NB4 (cell line): Measurements from ENCODE around the gene WDR73.

Experiments used
- DNase-seq: peaks from one replicate; pipeline ENCODE4 v3.0.0; 2010; ENCODE audit warnings: low read depth
- H3K4me3 ChIP-seq: one replicate; pipeline ENCODE4 v1.5.1; 2011; ENCODE audit warnings: mild to moderate bottlenecking, low read depth, low read length, moderate library complexity
- CTCF ChIP-seq: IDR thresholded peaks from one replicate; pipeline ENCODE4 v1.5.1; 2012; ENCODE audit warnings: low read depth, low read length
- MAX ChIP-seq: IDR thresholded peaks from 2 replicates; pipeline ENCODE4 v1.6.1; 2011; ENCODE audit warnings: low read depth, low read length
- MYC ChIP-seq: IDR thresholded peaks from 2 replicates; pipeline ENCODE4 v1.6.1; 2011; ENCODE audit warnings: low read depth, low read length
- POLR2A ChIP-seq: IDR thresholded peaks from 2 replicates; pipeline ENCODE4 v1.6.1; 2011; ENCODE audit warnings: mild to moderate bottlenecking; ENCODE audit not compliant: insufficient read length; ENCODE audit errors: extremely low read depth

The WDR73 gene

GRCh38 chr15:84608707-84609284, 45.3 kb downstream of the WDR73 start:
- TF ChIP-seq MYC = no peak
- no peak for TF ChIP-seq MAX
- no peak for TF ChIP-seq POLR2A
- TF ChIP-seq CTCF = no peak
- DNase-seq = no peak
- no peak overlapping the region for H3K4me3 ChIP-seq

- DNase-seq = no peak
- TF ChIP-seq POLR2A (no peak), CTCF (no peak), MYC (no peak), MAX (no peak)
- no peak overlapping the region for H3K4me3 ChIP-seq
Observed at GRCh38 chr15:84606653-84607120, 47.4 kb downstream of the WDR73 start.

- TF ChIP-seq MYC (no peak), POLR2A (no peak), MAX (no peak), CTCF (no peak)
- no peak overlapping the region for H3K4me3 ChIP-seq
- DNase-seq = no peak
Observed at GRCh38 chr15:84605554-84605882, 48.6 kb downstream of the WDR73 start.

GRCh38 chr15:84604826-84605553, 49.1 kb downstream of the WDR73 start:
- no peak for DNase-seq
- no peak for TF ChIP-seq MYC
- no peak for TF ChIP-seq CTCF
- TF ChIP-seq MAX = no peak
- TF ChIP-seq POLR2A = no peak
- no peak overlapping the region for H3K4me3 ChIP-seq

- TF ChIP-seq CTCF = no peak
- no peak for TF ChIP-seq MYC
- TF ChIP-seq POLR2A = no peak
- no peak for TF ChIP-seq MAX
- DNase-seq = no peak
- no peak overlapping the region for H3K4me3 ChIP-seq
Observed at GRCh38 chr15:84603630-84604379, 50.3 kb downstream of the WDR73 start.
